ENCODE measurements around the gene DTX4.

DNA sequence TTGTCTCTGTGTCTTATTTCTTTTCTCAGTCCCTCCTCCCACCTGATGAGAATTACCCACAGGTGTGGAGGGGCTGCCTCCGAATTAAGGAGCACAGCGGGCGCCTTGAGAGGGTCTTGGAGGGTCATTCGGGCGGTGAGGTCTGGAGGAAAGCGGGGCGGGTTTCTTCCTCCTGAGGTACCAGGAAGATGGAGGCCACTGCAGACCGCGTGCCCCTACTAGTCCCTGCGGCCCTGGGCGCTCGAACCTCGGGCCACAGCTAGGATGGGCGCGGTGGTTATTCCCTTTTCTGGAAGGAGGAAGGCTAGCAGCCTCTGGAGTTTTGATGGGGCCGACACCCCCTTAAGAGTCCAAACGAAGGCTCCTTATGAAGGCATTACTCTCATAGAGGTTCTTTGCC is 34.7 kb upstream of the DTX4 start:
- TF ChIP-seq RAD21 (IDR thresholded peaks at IDR 0.05; ENCODE audit: low read depth) (no peak), POLR2AphosphoS5 (IDR thresholded peaks at IDR 0.05; ENCODE audit: low read depth, low read length) (no peak)
- TF ChIP-seq, protein P1, sequence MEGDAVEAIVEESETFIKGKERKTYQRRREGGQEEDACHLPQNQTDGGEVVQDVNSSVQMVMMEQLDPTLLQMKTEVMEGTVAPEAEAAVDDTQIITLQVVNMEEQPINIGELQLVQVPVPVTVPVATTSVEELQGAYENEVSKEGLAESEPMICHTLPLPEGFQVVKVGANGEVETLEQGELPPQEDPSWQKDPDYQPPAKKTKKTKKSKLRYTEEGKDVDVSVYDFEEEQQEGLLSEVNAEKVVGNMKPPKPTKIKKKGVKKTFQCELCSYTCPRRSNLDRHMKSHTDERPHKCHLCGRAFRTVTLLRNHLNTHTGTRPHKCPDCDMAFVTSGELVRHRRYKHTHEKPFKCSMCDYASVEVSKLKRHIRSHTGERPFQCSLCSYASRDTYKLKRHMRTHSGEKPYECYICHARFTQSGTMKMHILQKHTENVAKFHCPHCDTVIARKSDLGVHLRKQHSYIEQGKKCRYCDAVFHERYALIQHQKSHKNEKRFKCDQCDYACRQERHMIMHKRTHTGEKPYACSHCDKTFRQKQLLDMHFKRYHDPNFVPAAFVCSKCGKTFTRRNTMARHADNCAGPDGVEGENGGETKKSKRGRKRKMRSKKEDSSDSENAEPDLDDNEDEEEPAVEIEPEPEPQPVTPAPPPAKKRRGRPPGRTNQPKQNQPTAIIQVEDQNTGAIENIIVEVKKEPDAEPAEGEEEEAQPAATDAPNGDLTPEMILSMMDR (IDR thresholded peaks at IDR 0.05 in 2 of 3, conservative IDR thresholded peaks at IDR 0.05 in 1 of 3; ENCODE audit: borderline replicate concordance in 1 of 3, insufficient read depth in 1 of 3, low read depth in 2 of 3, low read length in 2 of 3) = no peak

Data from HCT116 (cell line).